Left ventricle myocardium inferior (tissue), 1 donor: ENCODE measurements around the gene MKKS. TPM values are rescaled to one million over a fixed set of nuclear protein-coding genes. Genes with fewer than 3 reads are reported as not detected.

ENCODE experiments used
- DNase-seq: peaks from one replicate; pipeline ENCODE4 v3.0.0-alpha.2; 2020
- H3K27ac ChIP-seq: fragments of 200-600 bp; replicated peaks from 2 replicates; pipeline ENCODE4 v1.8.0; 2021
- H3K27me3 ChIP-seq: fragments of 200-600 bp; 2 replicates; pipeline ENCODE4 v1.8.0; 2021; ENCODE audit warnings: low read depth
- H3K36me3 ChIP-seq: fragments of 200-600 bp; 2 replicates; pipeline ENCODE4 v1.8.0; 2021
- H3K4me1 ChIP-seq: fragments of 200-600 bp; 2 replicates; pipeline ENCODE4 v1.8.0; 2021
- H3K4me3 ChIP-seq: fragments of 200-600 bp; 2 replicates; pipeline ENCODE4 v1.8.0; 2021; ENCODE audit warnings: mild to moderate bottlenecking, moderate library complexity
- H3K9me3 ChIP-seq: fragments of 200-600 bp; replicated peaks from 2 replicates; pipeline ENCODE4 v1.8.0; 2021
- CTCF ChIP-seq: fragments of 200-600 bp; IDR thresholded peaks from 2 replicates; pipeline ENCODE4 v1.8.0; 2021; ENCODE audit warnings: antibody characterized with exemption, mild to moderate bottlenecking, borderline replicate concordance
- intact Hi-C: fragments of 100-400 bp; cut with micrococcal nuclease; formaldehyde crosslinking; loops from one replicate; pipeline ENCODE4 v1.11.0; 2022
- long read RNA-seq: library from polyadenylated mRNA; unstranded; transcript quantifications from one replicate; pipeline ENCODE4 v2.0.0, GENCODE V29; 2021
- total RNA-seq: library from RNA; stranded (reverse); fragmentation: NEBNext Ultra II Directional; extraction: Animal tissue kit (Norgen Biotek cat#: 25700); gene quantifications from one replicate; pipeline ENCODE4 v1.2.1, GENCODE V29; 2021
- donor health status: DM: no; HTN: yes; CAD: no; lungs with severe emphysema.

MKKS gene
- 28.3 TPM for total RNA-seq
- long read RNA-seq, full-length matches to known transcripts: 119 of 165 reads
- long read RNA-seq, partial matches to known transcripts: 34 of 165 reads
- long read RNA-seq, other reads (novel, unspliced or antisense): 12 of 165 reads

- intact Hi-C loops: no loop called here
- Histone ChIP-seq H3K27ac (peak within 1 kb of the TSS; percentile 98), H3K27me3 (no peaks in the 10 kb centered on the region), H3K4me1 (peaks cover 58% of the 10 kb centered on the region), H3K4me3 (peak within 1 kb of the TSS; percentile 97), H3K9me3 (no peaks in the 10 kb centered on the region), H3K36me3 (no peaks in the 10 kb centered on the region)
- no peak for TF ChIP-seq CTCF
- peak; percentile 93 for DNase-seq
These were observed at the start of gene MKKS for GRCh38 chr20:10433623-10434466. MKKS (minus strand) TSS chr20:10434222; CDS start chr20:10413514, 20,708 bp downstream.

GRCh38 chr20:10483691-10484090 is 49.7 kb upstream of the MKKS start:
- peaks cover 9% of the 10 kb centered on the region for H3K4me1 ChIP-seq
- H3K27ac ChIP-seq: no peak overlapping the region
- no peak for DNase-seq
- no peak overlapping the region for H3K4me3 ChIP-seq
- intact Hi-C loops: no loop called here
- no peaks in the 10 kb centered on the region for H3K9me3 ChIP-seq
- no peaks in the 10 kb centered on the region for H3K36me3 ChIP-seq
- no peaks in the 10 kb centered on the region for H3K27me3 ChIP-seq
- TF ChIP-seq CTCF: no peak

- no peak overlapping the region for H3K4me3 ChIP-seq
- H3K36me3 ChIP-seq: no peaks in the 10 kb centered on the region
- H3K9me3 ChIP-seq: no peaks in the 10 kb centered on the region
- TF ChIP-seq CTCF: no peak
- no peaks in the 10 kb centered on the region for H3K4me1 ChIP-seq
- no peaks in the 10 kb centered on the region for H3K27me3 ChIP-seq
- no peak overlapping the region for H3K27ac ChIP-seq
- DNase-seq: no peak
- intact Hi-C loops: no loop called here
These were observed 47.7 kb upstream of the MKKS start for GRCh38 chr20:10481676-10482075.

- no peak for DNase-seq
- intact Hi-C loops: no loop called here
- Histone ChIP-seq H3K4me1 (peaks cover 26% of the 10 kb centered on the region), H3K9me3 (no peaks in the 10 kb centered on the region), H3K36me3 (no peaks in the 10 kb centered on the region), H3K4me3 (no peak overlapping the region), H3K27ac (no peak overlapping the region), H3K27me3 (no peaks in the 10 kb centered on the region)
- no peak for TF ChIP-seq CTCF
These were observed 44.9 kb upstream of the MKKS start for GRCh38 chr20:10478930-10479329.

- intact Hi-C loops: no loop called here
- no peaks in the 10 kb centered on the region for H3K36me3 ChIP-seq
- no peaks in the 10 kb centered on the region for H3K27me3 ChIP-seq
- no peaks in the 10 kb centered on the region for H3K9me3 ChIP-seq
- H3K27ac ChIP-seq: no peak overlapping the region
- no peak overlapping the region for H3K4me3 ChIP-seq
- H3K4me1 ChIP-seq: peaks cover 27% of the 10 kb centered on the region
- no peak for DNase-seq
- TF ChIP-seq CTCF: no peak
These were observed 44.2 kb upstream of the MKKS start for GRCh38 chr20:10478205-10478604.
